AG10803 (cell line): ENCODE results near the gene SCYGR8.

Source experiments
- DNase-seq: peaks from one replicate; pipeline ENCODE4 v3.0.0; 2010; ENCODE audit warnings: low read depth
- H3K4me3 ChIP-seq: 2 replicates; pipeline ENCODE4 v1.5.1; 2011; ENCODE audit warnings: mild to moderate bottlenecking, low read length, control low read depth
- CTCF ChIP-seq: conservative IDR thresholded peaks from 2 replicates; pipeline ENCODE4 v1.5.1; 2011; ENCODE audit warnings: mild to moderate bottlenecking, low read length, control low read depth, inconsistent platforms

The SCYGR8 gene

GRCh38 chr2:227745594-227745993 lies at the start of gene SCYGR8:
Gene SCYGR8 (plus strand): TSS chr2:227745894. CDS start chr2:227745894, 0 bp downstream.
- no peak within 1 kb of the TSS for H3K4me3 ChIP-seq
- DNase-seq: no peak
- TF ChIP-seq CTCF: no peak

- no peak overlapping the region for H3K4me3 ChIP-seq
- TF ChIP-seq CTCF: no peak
- no peak for DNase-seq
Measured at GRCh38 chr2:227696990-227697679, 48.6 kb upstream of the SCYGR8 start.

- no peak for TF ChIP-seq CTCF
- H3K4me3 ChIP-seq: no peak overlapping the region
- DNase-seq: no peak
Measured at GRCh38 chr2:227701556-227701955, 44.1 kb upstream of the SCYGR8 start.

- no peak overlapping the region for H3K4me3 ChIP-seq
- no peak for TF ChIP-seq CTCF
Measured at GRCh38 chr2:227703280-227703732, 42.4 kb upstream of the SCYGR8 start.

GRCh38 chr2:227703961-227704360 lies 41.7 kb upstream of the SCYGR8 start:
- H3K4me3 ChIP-seq: no peak overlapping the region
- DNase-seq: peak; percentile 6
- no peak for TF ChIP-seq CTCF

More at GRCh38 chr2:227703280-227703732, 42.4 kb upstream of the SCYGR8 start:
- peak; percentile 32 for DNase-seq

- TF ChIP-seq CTCF: no peak
- no peak for DNase-seq
- H3K4me3 ChIP-seq: no peak overlapping the region
Measured at GRCh38 chr2:227706859-227707258, 38.8 kb upstream of the SCYGR8 start.

- no peak for DNase-seq
- TF ChIP-seq CTCF: no peak
- no peak overlapping the region for H3K4me3 ChIP-seq
Measured at GRCh38 chr2:227707390-227707789, 38.3 kb upstream of the SCYGR8 start.
